ENCODE measurements around the gene DCAF6.
"Not testable (repeated sequence)": the region's sequence is repeated elsewhere in the genome, so short reads cannot be mapped to it uniquely, and the experiment has no call there.

Gene DCAF6

DNA sequence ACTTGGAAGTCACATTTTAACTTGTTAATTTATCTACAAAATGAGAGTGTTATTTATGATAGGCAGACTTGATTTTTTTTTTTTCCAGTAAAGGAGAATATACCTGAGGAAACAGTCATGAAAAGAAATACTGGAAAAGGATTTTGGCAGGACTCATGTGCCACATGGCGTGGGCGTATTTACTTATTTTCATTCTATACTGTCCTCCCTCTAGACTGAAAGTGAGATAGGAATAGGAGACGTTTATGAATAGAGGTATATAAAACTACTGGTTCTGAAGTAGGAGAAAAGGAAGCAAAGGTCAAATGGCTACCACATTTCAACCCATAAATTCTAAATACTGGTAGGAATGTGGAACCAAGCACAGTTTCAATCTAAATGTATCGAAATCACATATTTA lies 95.1 kb downstream of the DCAF6 start:
- DNase-seq, result no peak

DNA sequence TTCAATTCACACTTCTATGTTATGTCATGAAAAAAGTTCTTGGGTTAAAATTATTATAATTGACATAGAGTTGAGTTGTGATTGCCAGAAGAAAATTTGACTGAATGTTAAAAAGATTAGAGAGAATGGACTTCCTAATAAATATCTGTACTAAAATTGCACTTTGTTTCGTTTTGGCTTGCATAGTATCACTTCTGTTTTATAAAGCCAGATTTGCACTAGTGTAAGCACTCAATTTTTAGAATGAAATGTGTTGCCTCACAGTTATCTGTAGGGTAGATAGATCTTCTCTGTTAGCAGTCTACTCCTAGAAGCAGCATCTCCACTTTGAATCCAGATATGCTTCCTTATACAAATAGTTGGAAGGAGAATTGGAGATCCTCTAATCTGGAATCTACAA lies 95.5 kb downstream of the DCAF6 start:
- DNase-seq, result no peak

- no peak for DNase-seq
Measured at GRCh38 chr1:168035345-168035744, 98.9 kb downstream of the DCAF6 start.

- no peak for DNase-seq
Measured at GRCh38 chr1:168042362-168042761, 105.9 kb downstream of the DCAF6 start.

DNA sequence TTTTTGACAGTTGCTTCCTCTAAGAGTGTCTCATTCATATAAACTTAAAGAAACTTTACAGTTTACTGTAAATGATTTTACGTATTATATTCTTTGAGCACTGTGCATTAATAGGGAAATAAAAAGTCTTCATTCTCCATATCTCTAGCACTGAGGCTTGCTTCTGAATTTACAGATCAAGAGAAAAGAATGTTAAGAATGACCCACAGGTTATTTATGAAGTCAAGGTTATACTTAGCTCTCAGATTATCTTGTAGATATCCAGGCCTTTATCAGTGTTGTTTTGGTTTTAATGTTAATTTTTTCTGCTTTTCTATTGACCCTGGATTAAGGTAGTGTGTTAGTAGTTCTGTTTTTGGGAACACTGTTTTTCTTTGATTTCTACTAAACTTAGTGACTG lies 108.8 kb downstream of the DCAF6 start:
- DNase-seq, result no peak

GRCh38 chr1:168050307-168050706 lies 113.8 kb downstream of the DCAF6 start:
- no peak for DNase-seq

- no peak for DNase-seq
Measured at GRCh38 chr1:168050880-168051279, 114.4 kb downstream of the DCAF6 start.

GRCh38 chr1:168053681-168054080 lies 117.2 kb downstream of the DCAF6 start:
- DNase-seq, result no peak

DNA sequence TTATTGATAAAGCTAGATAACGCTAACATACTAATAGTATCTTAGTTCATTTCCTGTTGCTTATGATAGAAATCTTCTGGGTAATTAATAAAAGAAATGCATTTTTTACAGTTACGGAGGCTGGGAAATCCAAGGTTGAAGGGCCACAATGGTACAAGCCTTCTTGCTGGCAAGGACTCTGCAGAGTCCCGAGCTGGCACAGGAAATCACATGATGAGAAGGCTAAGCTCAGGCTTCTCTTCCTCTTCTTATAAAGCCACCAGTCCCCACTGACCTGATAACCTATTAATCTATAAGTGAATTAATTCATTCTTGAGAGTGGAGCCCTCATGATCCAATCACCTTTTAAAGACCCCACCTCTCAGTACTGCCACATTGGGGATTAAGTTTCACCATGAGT lies 117.6 kb downstream of the DCAF6 start:
- DNase-seq, result no peak

GRCh38 chr1:168056152-168056551 lies 119.7 kb downstream of the DCAF6 start:
- DNase-seq, result not testable (repeated sequence)

- no peak for DNase-seq
Measured at GRCh38 chr1:168057355-168057754, 120.9 kb downstream of the DCAF6 start.

- no peak for DNase-seq
Measured at GRCh38 chr1:168057921-168058320, 121.4 kb downstream of the DCAF6 start.

DNA sequence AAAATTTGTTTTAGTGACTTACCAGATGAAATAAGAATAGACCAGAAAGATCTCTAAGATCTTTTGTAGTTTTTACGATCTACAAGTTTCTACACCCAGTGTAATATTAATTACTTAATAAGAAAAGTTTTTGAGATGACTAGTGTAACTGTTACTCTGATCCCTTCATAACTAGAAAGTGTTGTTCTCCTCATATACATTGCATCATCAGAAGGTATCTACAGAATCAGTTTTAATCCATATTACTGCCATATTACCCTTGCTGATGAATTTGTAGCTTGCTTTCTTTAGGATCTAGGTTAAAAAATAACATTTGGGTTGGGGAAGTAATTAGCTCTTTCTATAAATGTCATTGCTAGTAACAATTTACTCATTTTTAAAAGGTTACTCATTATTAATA lies 127.7 kb downstream of the DCAF6 start:
- no peak for DNase-seq

DNA sequence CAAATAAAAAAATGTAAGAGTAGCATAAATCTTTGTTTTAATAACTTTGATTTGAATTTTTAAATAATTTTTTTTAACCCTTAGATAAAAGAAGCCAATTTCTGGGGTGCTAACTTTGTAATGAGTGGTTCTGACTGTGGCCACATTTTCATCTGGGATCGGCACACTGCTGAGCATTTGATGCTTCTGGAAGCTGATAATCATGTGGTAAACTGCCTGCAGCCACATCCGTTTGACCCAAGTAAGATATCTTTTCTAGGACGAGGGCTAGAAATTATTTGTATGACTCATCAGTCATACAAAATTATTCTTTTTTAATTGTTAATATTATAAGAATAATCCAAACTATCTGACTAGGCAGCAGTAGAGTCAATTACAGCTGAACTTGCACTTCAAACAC lies 129.0 kb downstream of the DCAF6 start:
- DNase-seq, result no peak

- no peak for DNase-seq
Measured at GRCh38 chr1:168069384-168069783, 132.9 kb downstream of the DCAF6 start.

GRCh38 chr1:168079761-168080160 lies 143.3 kb downstream of the DCAF6 start:
- DNase-seq, result no peak

GRCh38 chr1:168081373-168082007 lies 145.0 kb downstream of the DCAF6 start:
- DNase-seq, result no peak

- DNase-seq, result peak; percentile 25
Measured at GRCh38 chr1:168082008-168082876, 145.8 kb downstream of the DCAF6 start.

DNA sequence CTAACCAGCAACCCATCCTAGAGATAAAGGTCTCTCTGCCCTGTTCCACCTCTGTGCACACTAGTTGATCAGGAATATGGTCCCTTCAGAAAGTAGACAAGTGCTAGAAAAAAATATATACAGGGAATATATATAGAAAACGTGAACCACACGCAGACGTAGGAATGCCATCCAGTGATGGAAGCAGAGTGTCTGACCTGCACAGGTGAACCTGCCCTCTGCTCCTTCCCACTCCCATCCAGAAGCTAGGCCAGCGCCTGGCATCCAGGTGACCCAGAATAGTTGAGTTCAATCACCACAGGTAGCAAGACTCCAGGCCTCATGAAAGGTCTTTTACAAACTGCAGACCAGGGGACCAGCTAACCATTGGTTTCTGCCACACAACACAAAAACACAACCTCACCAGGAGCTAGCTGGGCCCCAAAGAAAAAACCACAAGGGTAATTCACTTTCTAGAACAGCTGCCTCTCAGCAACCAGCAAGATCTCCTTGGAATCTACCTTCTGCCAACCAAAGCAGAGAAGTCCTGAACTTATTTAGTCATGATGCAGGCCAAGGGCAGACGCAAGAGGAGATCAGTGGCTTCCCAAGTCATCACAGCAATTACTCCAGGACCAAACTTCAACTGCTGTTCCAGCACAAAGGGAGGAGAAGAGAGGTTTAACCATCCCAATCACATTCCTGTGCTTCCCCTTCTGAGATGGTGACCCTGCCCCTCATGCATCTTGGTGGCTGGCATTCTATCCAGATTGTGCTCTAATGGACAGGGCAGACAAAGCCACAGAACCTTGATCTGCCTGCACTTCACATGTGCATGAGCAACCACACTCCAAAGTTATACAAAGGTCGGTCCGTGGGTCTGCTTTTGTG lies 147.2 kb downstream of the DCAF6 start:
- DNase-seq, result no peak

- peak; percentile 15 for DNase-seq
Measured at GRCh38 chr1:168084396-168085231, 148.1 kb downstream of the DCAF6 start.

DNA sequence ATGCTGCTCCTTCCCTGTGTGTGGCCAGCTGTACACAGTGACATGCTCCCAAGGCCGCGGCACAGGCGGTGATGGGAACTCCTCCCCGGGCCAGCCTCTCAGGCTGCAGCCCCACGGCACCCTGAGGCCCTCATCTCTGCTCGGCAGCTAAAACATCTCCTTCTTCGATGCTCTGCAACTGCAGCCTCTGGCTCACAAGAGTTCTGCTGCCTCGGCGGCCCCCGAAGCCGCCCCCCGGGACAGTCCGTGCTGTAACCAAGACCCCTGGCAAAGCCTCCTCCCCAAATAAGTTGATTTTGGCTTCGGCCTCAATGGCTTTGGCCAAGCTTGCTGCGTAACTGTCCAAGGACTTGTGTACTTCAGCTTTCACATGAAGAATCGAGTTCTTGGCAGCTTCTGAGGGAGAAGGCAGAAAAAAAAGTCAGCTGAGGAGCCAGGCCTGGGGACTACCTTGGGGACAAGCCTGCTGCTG lies 149.0 kb downstream of the DCAF6 start:
- DNase-seq, result no peak

DNA sequence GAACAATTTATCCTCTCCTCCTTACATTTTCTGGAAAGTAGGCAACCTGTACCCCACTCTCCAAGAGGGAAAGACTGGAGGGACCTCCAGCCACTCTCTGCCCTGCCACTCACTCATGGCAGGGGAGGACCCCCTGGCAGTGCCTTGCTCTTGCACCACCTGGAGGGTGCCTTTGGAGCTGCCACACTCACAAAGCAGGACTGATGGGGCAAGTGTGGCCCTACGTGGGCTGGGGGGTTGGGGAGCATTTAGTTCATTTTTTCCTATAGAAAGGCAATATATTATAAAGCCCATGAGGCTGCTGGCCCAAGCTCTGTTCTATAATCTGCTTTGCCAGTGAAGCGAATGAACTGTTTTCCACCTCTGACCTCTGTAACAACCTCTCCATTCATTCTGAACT lies 150.0 kb downstream of the DCAF6 start:
- DNase-seq, result no peak
